HepG2 (cell line): ENCODE measurements around the gene NCOA1. TPM values are rescaled to one million over a fixed set of nuclear protein-coding genes. Genes with fewer than 3 reads are reported as not detected.

ENCODE experiments used
- ATAC-seq: fragments of 200-7000 bp; cut with Tn5 transposase; 3 replicates; pipeline ENCODE4 v1.9.1; 2020; ENCODE audit warnings: mild to moderate bottlenecking, moderate library complexity
- BruUV-seq: library from RNA; stranded (reverse); fragments of 400-500 nt; replicated peaks from 2 replicates; lab custom pipeline; 2021; lab: Mats Ljungman, UMichigan
- CTCF ChIA-PET: fragments of 300-600 bp; formaldehyde crosslinking; extraction: SDS; loops from one replicate; lab custom pipeline; 2021; ENCODE audit warnings: low total read pairs, inconsistent platforms, low intra/inter-chr PET ratio; lab: Yijun Ruan, JAX
- POLR2A ChIA-PET: fragments of 350-600 bp; sonication (Branson Sonifier 250); formaldehyde crosslinking; loops from one replicate; lab custom pipeline; 2020; ENCODE audit warnings: antibody characterized with exemption, inconsistent platforms; lab: Yijun Ruan, JAX
- DNase-seq: peaks from one replicate; pipeline ENCODE4 v3.0.0-alpha.2; 2015; ENCODE audit warnings: low spot score
- FAIRE-seq: peaks from 3 replicates; lab custom pipeline; 2011; peaks lifted over from hg19 to GRCh38; lab: Jason Lieb, UNC
- H2AFZ ChIP-seq: one replicate; pipeline ENCODE4 v1.6.1; 2011; ENCODE audit warnings: low read length, inconsistent platforms
- H3K27ac ChIP-seq: fragments of 300-600 bp; 3 replicates; pipeline ENCODE4 v1.8.0; 2011; ENCODE audit warnings: mixed run types, mild to moderate bottlenecking, mixed read lengths, low read length, inconsistent platforms; ENCODE audit not compliant: insufficient read depth; ENCODE audit errors: extremely low read length
- H3K27me3 ChIP-seq, 2 experiments: fragments of 200-600 bp in 1 of 2; 2 replicates in 1 of 2; 3 replicates in 1 of 2; pipeline versions ENCODE4 v1.6.0 to v1.8.0; 2011; ENCODE audit warnings: low read length in 2 of 2, mild to moderate bottlenecking in 2 of 2, moderate library complexity in 2 of 2, inconsistent platforms in 1 of 2; ENCODE audit not compliant: insufficient read depth in 2 of 2, control insufficient read depth in 1 of 2
- H3K36me3 ChIP-seq, 2 experiments: fragments of 200-600 bp in 1 of 2; replicated peaks in 1 of 2; 2 replicates in 1 of 2; 3 replicates in 1 of 2; pipeline versions ENCODE4 v1.5.1 to v1.8.0; 2011; ENCODE audit warnings: low read length in 2 of 2, inconsistent platforms in 1 of 2; ENCODE audit not compliant: insufficient read depth in 2 of 2, control insufficient read depth in 1 of 2
- H3K4me1 ChIP-seq: 2 replicates; pipeline ENCODE4 v1.5.1; 2012; ENCODE audit warnings: low read length, inconsistent platforms; ENCODE audit not compliant: insufficient read depth
- H3K4me2 ChIP-seq: 2 replicates; pipeline ENCODE4 v1.6.0; 2011; ENCODE audit warnings: low read depth, low read length, inconsistent platforms
- H3K4me3 ChIP-seq, 3 experiments: fragments of 200-600 bp in 1 of 3; sonication (generic), shearing (Covaris generic) in 1 of 3; replicated peaks in 1 of 3; 2 replicates each; pipeline ENCODE4 v1.5.1; 2011 to 2016; ENCODE audit warnings: low read length in 3 of 3, inconsistent platforms in 2 of 3, low read depth in 2 of 3, mild to moderate bottlenecking in 2 of 3, control low read depth in 1 of 3, mixed read lengths in 1 of 3; ENCODE audit not compliant: insufficient read depth in 1 of 3
- H3K79me2 ChIP-seq: one replicate; pipeline ENCODE4 v1.6.1; 2011; ENCODE audit warnings: low read length, inconsistent platforms; ENCODE audit not compliant: insufficient read depth
- H3K9ac ChIP-seq: 2 replicates; pipeline ENCODE4 v1.6.0; 2011; ENCODE audit warnings: mild to moderate bottlenecking, low read depth, low read length, inconsistent platforms; ENCODE audit not compliant: insufficient read depth
- H3K9me3 ChIP-seq: 2 replicates; pipeline ENCODE4 v1.5.1; 2012; ENCODE audit warnings: mild to moderate bottlenecking, low read length
- H4K20me1 ChIP-seq: 2 replicates; pipeline ENCODE4 v1.6.0; 2011; ENCODE audit warnings: inconsistent platforms, mild to moderate bottlenecking, low read length, moderate library complexity; ENCODE audit not compliant: insufficient read depth
- GABPA ChIP-seq, 2 experiments: IDR thresholded peaks; 2 replicates each; pipeline ENCODE4 v1.6.1; 2011 to 2016; ENCODE audit warnings: low read depth in 2 of 2, low read length in 1 of 2, missing biosample characterization in 1 of 2, missing genetic modification characterization in 1 of 2
- HCFC1 ChIP-seq: fragments of 150-350 bp; IDR thresholded peaks from 2 replicates; pipeline ENCODE4 v1.6.1; 2014; ENCODE audit warnings: low read depth, low read length
- JUN ChIP-seq: sonication (generic); formaldehyde crosslinking; IDR thresholded peaks from 2 replicates; pipeline ENCODE4 v1.4.0; 2020; ENCODE audit warnings: mild to moderate bottlenecking, missing genetic modification reagents
- KAT2B ChIP-seq: fragments of 150-350 bp; IDR thresholded peaks from 2 replicates; pipeline ENCODE4 v1.6.1; 2014; ENCODE audit warnings: low read depth, low read length, borderline replicate concordance
- NFIB ChIP-seq: sonication (generic); formaldehyde crosslinking; IDR thresholded peaks from 2 replicates; pipeline ENCODE4 v1.9.0; 2021; ENCODE audit warnings: missing genetic modification reagents, mild to moderate bottlenecking, borderline replicate concordance
- RFX3 ChIP-seq: IDR thresholded peaks from 2 replicates; pipeline ENCODE4 v1.6.1; 2016; ENCODE audit warnings: missing biosample characterization, missing genetic modification reagents
- RORA ChIP-seq: sonication (generic); formaldehyde crosslinking; IDR thresholded peaks from 2 replicates; pipeline ENCODE4 v1.5.0; 2020; ENCODE audit warnings: mild to moderate bottlenecking, missing genetic modification reagents, moderate library complexity
- SALL2 ChIP-seq: sonication (generic); formaldehyde crosslinking; IDR thresholded peaks from 2 replicates; pipeline ENCODE4 v1.8.1; 2023; ENCODE audit warnings: mild to moderate bottlenecking, missing genetic modification reagents, inconsistent platforms
- SP1 ChIP-seq, 2 experiments: fragments of 450-650 bp in 1 of 2; sonication (generic) in 1 of 2; formaldehyde crosslinking in 1 of 2; IDR thresholded peaks; 2 replicates each; pipeline versions ENCODE4 v1.4.0 to v1.6.1; 2016 to 2020; ENCODE audit warnings: missing genetic modification reagents in 1 of 2
- SPEN ChIP-seq: sonication (generic); formaldehyde crosslinking; IDR thresholded peaks from 2 replicates; pipeline ENCODE4 v1.5.1; 2020; ENCODE audit warnings: low read depth, mild to moderate bottlenecking, missing genetic modification reagents
- ZFP1 ChIP-seq: IDR thresholded peaks from 2 replicates; pipeline ENCODE4 v1.6.1; 2016
- ZFP62 ChIP-seq: sonication (generic); formaldehyde crosslinking; IDR thresholded peaks from 2 replicates; pipeline ENCODE4 v1.4.0; 2020; ENCODE audit warnings: missing genetic modification reagents
- ZFP82 ChIP-seq: sonication (generic); formaldehyde crosslinking; IDR thresholded peaks from 2 replicates; pipeline ENCODE4 v1.5.1; 2020; ENCODE audit warnings: mild to moderate bottlenecking, missing genetic modification reagents, borderline replicate concordance
- ZKSCAN1 ChIP-seq: fragments of 150-350 bp; IDR thresholded peaks from 2 replicates; pipeline ENCODE4 v1.6.1; 2014; ENCODE audit warnings: low read length
- ZKSCAN5 ChIP-seq: sonication (generic); formaldehyde crosslinking; IDR thresholded peaks from 2 replicates; pipeline ENCODE4 v1.5.1; 2020; ENCODE audit warnings: mild to moderate bottlenecking, missing genetic modification reagents
- ZNF253 ChIP-seq: sonication (generic); formaldehyde crosslinking; IDR thresholded peaks from 2 replicates; pipeline ENCODE4 v1.8.0; 2022; ENCODE audit warnings: mild to moderate bottlenecking, missing genetic modification reagents, borderline replicate concordance
- ZNF292 ChIP-seq: sonication (generic); formaldehyde crosslinking; IDR thresholded peaks from 2 replicates; pipeline ENCODE4 v1.8.1; 2022; ENCODE audit warnings: mild to moderate bottlenecking, low read depth, missing genetic modification reagents, borderline replicate concordance
- ZNF383 ChIP-seq: sonication (generic); formaldehyde crosslinking; IDR thresholded peaks from 2 replicates; pipeline ENCODE4 v1.4.0; 2020; ENCODE audit warnings: missing genetic modification reagents, mild to moderate bottlenecking, borderline replicate concordance
- ZNF510 ChIP-seq: sonication (generic); formaldehyde crosslinking; IDR thresholded peaks from 2 replicates; pipeline ENCODE4 v1.4.0; 2020; ENCODE audit warnings: low read depth, mild to moderate bottlenecking, missing genetic modification reagents
- ZNF577 ChIP-seq: sonication (generic); formaldehyde crosslinking; IDR thresholded peaks from 2 replicates; pipeline ENCODE4 v1.4.0; 2020; ENCODE audit warnings: mild to moderate bottlenecking, low read depth, missing genetic modification reagents, borderline replicate concordance
- WGBS: methylation state at CpG from one replicate; pipeline ENCODE4 v1.1.6; 2017; ENCODE audit warnings: low lambda C conversion rate; 5-methylcytosine and 5-hydroxymethylcytosine counted together
- in situ Hi-C: cut with HindIII; loops from 2 replicates; pipeline ENCODE4 v1.10.0; 2017; ENCODE audit warnings: low pct_unique_long_range_greater_than_20kb; ENCODE audit not compliant: extremely low pct_ligation_motif_present
- intact Hi-C: fragments of 100-400 bp; cut with micrococcal nuclease; formaldehyde crosslinking; loops from one replicate; pipeline ENCODE4 v1.10.0; 2022; ENCODE audit not compliant: unreplicated experiment
- polyA plus RNA-seq, 8 experiments: library from polyadenylated mRNA; depleted of rRNA in 3 of 8; stranded (reverse) in 7 of 8; unstranded in 1 of 8; fragments of >200 nt; fragmentation: Illumina TruSeq in 4 of 8; extraction: Trizol in 4 of 8; gene quantifications; 2 replicates each; pipeline versions ENCODE4 v1.2.1 to v1.2.3, GENCODE V29; 2011 to 2016; ENCODE audit warnings: low read depth in 4 of 8, missing spikeins in 1 of 8, mixed read lengths in 1 of 8; ENCODE audit not compliant: insufficient read depth in 1 of 8
- total RNA-seq, 5 experiments: library from RNA; depleted of rRNA; stranded (reverse); fragments of >200 nt; fragmentation: Illumina TruSeq; extraction: Trizol; gene quantifications; 2 replicates each; pipeline ENCODE4 v1.2.3, GENCODE V29; 2016; ENCODE audit warnings: low read depth in 1 of 5
- TF ChIP-seq, protein P1 (sequence below): IDR thresholded peaks from 2 replicates; pipeline ENCODE4 v1.6.1; 2018; ENCODE audit warnings: missing genetic modification reagents

Gene NCOA1
- total and polyA plus RNA-seq, 2 of the 13 experiments (the other 11 are each of a cell fraction or from before 2014, with no cell fraction given) = 10.0 to 10.4 TPM

DNA sequence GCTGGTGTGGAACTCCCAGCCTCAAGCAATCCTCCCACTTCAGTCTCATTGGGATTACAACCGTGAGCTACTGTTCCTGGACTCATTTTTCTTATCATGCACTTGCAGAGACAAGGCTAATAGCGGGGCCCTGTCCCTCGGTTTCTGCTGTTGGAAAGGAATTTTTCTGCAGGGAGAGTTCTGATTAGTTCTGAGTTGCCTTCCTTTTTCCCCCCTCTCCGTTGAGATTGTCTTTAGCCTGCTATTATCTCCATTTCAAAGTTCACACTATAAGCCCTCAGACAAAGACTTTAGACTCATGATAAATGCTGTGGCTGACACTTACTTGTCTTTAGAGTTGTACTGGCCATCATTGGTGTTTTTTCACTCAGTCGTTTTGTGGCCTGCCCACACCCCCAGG lies 97.2 kb downstream of the NCOA1 start:
- intact Hi-C loops (no loop called here), in situ Hi-C loops (no loop called here)
- FAIRE-seq (no peak), ATAC-seq (no peak), DNase-seq (no peak)
- Histone ChIP-seq H3K9me3 (no peaks in the 10 kb centered on the region), H3K27ac (no peak overlapping the region), H2AFZ (no peak overlapping the region), H3K4me2 (no peak overlapping the region), H3K4me3 (no peak overlapping the region), H3K79me2 (no peaks in the 10 kb centered on the region), H3K36me3 (no peaks in the 10 kb centered on the region), H3K27me3 (no peaks in the 10 kb centered on the region), H3K4me1 (0 out of 2 replicates have a peak, but pooled peaks cover 6% of the 10 kb centered on the region), H3K9ac (no peak overlapping the region), H4K20me1 (no peaks in the 10 kb centered on the region)
- 65% methylated on average over 5 of the region's 5 CpGs for WGBS
- POLR2A ChIA-PET = no interaction called here
- CTCF ChIA-PET = no interaction called here
- no TSS peak for BruUV-seq
- TF ChIP-seq SPEN (CRISPR knock-in tag) (no peak), ZFP82 (no peak), ZFP62 (no peak), SP1 (IDR thresholded peaks at IDR 0.05) (no peak), SP1 (CRISPR knock-in tag; IDR thresholded peaks at IDR 0.05) (no peak), ZNF253 (CRISPR knock-in tag) (no peak), GABPA (IDR thresholded peaks at IDR 0.05; ENCODE audit: low read depth, low read length) (no peak), GABPA (CRISPR knock-in tag; IDR thresholded peaks at IDR 0.05; ENCODE audit: low read depth) (no peak)

DNA sequence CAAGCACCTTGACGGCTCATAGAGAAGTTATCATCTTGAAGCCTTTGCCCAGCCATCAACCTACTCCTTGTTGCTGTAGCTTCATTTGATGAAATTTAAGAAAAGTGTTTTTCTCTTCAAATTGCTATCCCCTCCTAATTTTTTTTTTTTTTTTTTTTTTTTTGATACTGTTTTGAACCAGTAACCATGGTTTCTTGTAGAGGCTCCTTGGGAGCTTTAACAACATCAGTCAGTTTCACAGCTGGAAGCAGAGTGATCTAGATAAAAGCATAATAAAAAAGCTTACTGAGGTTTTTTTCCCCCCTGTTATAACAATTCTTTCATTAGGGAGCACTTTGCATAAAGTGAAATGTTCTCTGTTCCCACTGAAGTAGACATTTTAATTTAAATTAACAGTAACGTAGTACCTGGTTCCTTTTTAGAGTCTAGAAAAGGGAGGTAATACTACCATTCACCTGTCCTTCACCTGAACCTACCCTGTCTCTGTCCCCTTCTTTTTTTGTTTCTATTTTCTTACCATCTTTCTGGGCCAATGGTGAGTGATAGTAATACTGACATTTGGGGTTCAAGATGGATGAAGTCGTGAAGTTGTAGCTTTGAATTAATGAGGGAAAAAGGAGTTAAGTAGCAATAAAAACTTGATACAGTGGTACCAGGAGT lies 101.5 kb downstream of the NCOA1 start:
- TF ChIP-seq ZNF577 (CRISPR knock-in tag) = no peak
- TF ChIP-seq, protein P1, sequence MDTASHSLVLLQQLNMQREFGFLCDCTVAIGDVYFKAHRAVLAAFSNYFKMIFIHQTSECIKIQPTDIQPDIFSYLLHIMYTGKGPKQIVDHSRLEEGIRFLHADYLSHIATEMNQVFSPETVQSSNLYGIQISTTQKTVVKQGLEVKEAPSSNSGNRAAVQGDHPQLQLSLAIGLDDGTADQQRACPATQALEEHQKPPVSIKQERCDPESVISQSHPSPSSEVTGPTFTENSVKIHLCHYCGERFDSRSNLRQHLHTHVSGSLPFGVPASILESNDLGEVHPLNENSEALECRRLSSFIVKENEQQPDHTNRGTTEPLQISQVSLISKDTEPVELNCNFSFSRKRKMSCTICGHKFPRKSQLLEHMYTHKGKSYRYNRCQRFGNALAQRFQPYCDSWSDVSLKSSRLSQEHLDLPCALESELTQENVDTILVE (CRISPR knock-in tag) = no peak
- TF ChIP-seq SALL2 (CRISPR knock-in tag) = no peak
- TF ChIP-seq NFIB (CRISPR knock-in tag) = no peak
- no peak for TF ChIP-seq KAT2B
- no peak for TF ChIP-seq JUN (CRISPR knock-in tag)
- TF ChIP-seq HCFC1 = no peak
- no peak for TF ChIP-seq RFX3 (CRISPR knock-in tag)
- TF ChIP-seq ZKSCAN5 = no peak
- TF ChIP-seq ZNF510 = no peak
- TF ChIP-seq ZNF383 (CRISPR knock-in tag) = no peak
- TF ChIP-seq ZFP1 (CRISPR knock-in tag) = no peak
- no peak for TF ChIP-seq RORA (CRISPR knock-in tag)
- no peak for TF ChIP-seq ZNF292
- no peak for TF ChIP-seq ZKSCAN1
- FAIRE-seq (no peak), ATAC-seq (no peak), DNase-seq (no peak)
- ChIA-PET POLR2A (no interaction called here), CTCF (no interaction called here)
- intact Hi-C loops = no loop called here
- Histone ChIP-seq H3K9me3 (no peaks in the 10 kb centered on the region), H3K79me2 (no peaks in the 10 kb centered on the region), H3K4me1 (0 out of 2 replicates have a peak, but pooled peaks cover 6% of the 10 kb centered on the region), H3K27ac (no peak overlapping the region), H4K20me1 (no peaks in the 10 kb centered on the region), H3K4me2 (no peak overlapping the region), H3K4me3 (no peak overlapping the region), H2AFZ (no peak overlapping the region), H3K9ac (no peak overlapping the region), H3K36me3 (no peaks in the 10 kb centered on the region), H3K27me3 (no peaks in the 10 kb centered on the region)
- in situ Hi-C loops = no loop called here
- no TSS peak for BruUV-seq
- 90% methylated on average over 3 of the region's 3 CpGs for WGBS
